PC-3 (cell line): ENCODE results near the gene ACSM6. TPM values are rescaled to one million over a fixed set of nuclear protein-coding genes. Genes with fewer than 3 reads are reported as not detected.

Experiments used
- ATAC-seq: fragments of 200-7000 bp; cut with Tn5 transposase; 2 replicates; pipeline ENCODE4 v1.9.1; 2020; ENCODE audit warnings: mild to moderate bottlenecking, moderate library complexity
- BruUV-seq: library from RNA; stranded (reverse); fragments of 400-500 nt; replicated peaks from 2 replicates; lab custom pipeline; 2021; lab: Mats Ljungman, UMichigan
- CTCF ChIA-PET: fragments of 300-600 bp; sonication (Branson Sonifier 250); formaldehyde crosslinking; loops from one replicate; lab custom pipeline; 2022; ENCODE audit warnings: antibody characterized with exemption; lab: Charles Lee
- POLR2A ChIA-PET: fragments of 300-600 bp; sonication (Branson Sonifier 250); formaldehyde crosslinking; loops from one replicate; lab custom pipeline; 2022; ENCODE audit warnings: antibody characterized with exemption; ENCODE audit not compliant: unreplicated experiment; lab: Charles Lee
- DNase-seq: peaks from one replicate; pipeline ENCODE4 v3.0.0-alpha.2; 2015
- H2AFZ ChIP-seq: fragments of 300-600 bp; sonication (generic); 2 replicates; pipeline ENCODE4 v1.6.0; 2016; ENCODE audit warnings: antibody characterized with exemption, low read length
- H3F3A ChIP-seq: fragments of 300-600 bp; sonication (generic); one replicate; pipeline ENCODE4 v1.6.0; 2017; ENCODE audit warnings: antibody characterized with exemption, low read length, control low read depth, mild to moderate bottlenecking; ENCODE audit not compliant: unreplicated experiment
- H3K27ac ChIP-seq: fragments of 300-600 bp; sonication (generic); 2 replicates; pipeline ENCODE4 v1.5.1; 2016; ENCODE audit warnings: mild to moderate bottlenecking, low read length
- H3K27me3 ChIP-seq: fragments of 300-600 bp; sonication (generic); 2 replicates; pipeline ENCODE4 v1.6.1; 2016; ENCODE audit warnings: low read length, mixed read lengths
- H3K36me3 ChIP-seq: fragments of 300-600 bp; sonication (generic); 2 replicates; pipeline ENCODE4 v1.6.1; 2016; ENCODE audit warnings: low read depth, mixed run types, low read length, mixed read lengths
- H3K4me1 ChIP-seq: fragments of 300-600 bp; sonication (generic); 2 replicates; pipeline ENCODE4 v1.5.1; 2016; ENCODE audit warnings: low read length; ENCODE audit not compliant: insufficient read depth
- H3K4me2 ChIP-seq: fragments of 300-600 bp; sonication (generic); 2 replicates; pipeline ENCODE4 v1.6.0; 2016; ENCODE audit warnings: low read length
- H3K4me3 ChIP-seq: fragments of 300-600 bp; sonication (generic); 2 replicates; pipeline ENCODE4 v1.5.1; 2016; ENCODE audit warnings: mild to moderate bottlenecking, low read length, mixed read lengths
- H3K79me2 ChIP-seq: fragments of 300-600 bp; sonication (generic); 2 replicates; pipeline ENCODE4 v1.6.1; 2017; ENCODE audit warnings: low read length, mixed read lengths
- H3K9ac ChIP-seq: fragments of 300-600 bp; sonication (generic); 2 replicates; pipeline ENCODE4 v1.6.0; 2016; ENCODE audit warnings: mild to moderate bottlenecking, low read length
- H3K9me2 ChIP-seq: fragments of 300-600 bp; sonication (generic); replicated peaks from 2 replicates; pipeline ENCODE4 v1.6.1; 2016; ENCODE audit warnings: mixed run types, low read length, mixed read lengths
- H3K9me3 ChIP-seq: fragments of 300-600 bp; sonication (generic); 2 replicates; pipeline ENCODE4 v1.6.1; 2016; ENCODE audit warnings: low read length, mixed read lengths
- H4K20me1 ChIP-seq: fragments of 300-600 bp; sonication (generic); 2 replicates; pipeline ENCODE4 v1.6.1; 2016; ENCODE audit warnings: low read length, mixed read lengths
- CTCF ChIP-seq: fragments of 300-600 bp; sonication (generic); conservative IDR thresholded peaks from 2 replicates; pipeline ENCODE4 v1.5.1; 2017; ENCODE audit warnings: antibody characterized with exemption, low read depth, mild to moderate bottlenecking, low read length
- EZH2 ChIP-seq: fragments of 300-600 bp; sonication (generic); IDR thresholded peaks from one replicate; pipeline ENCODE4 v1.6.1; 2017; ENCODE audit warnings: antibody characterized with exemption, mild to moderate bottlenecking, low read length; ENCODE audit not compliant: unreplicated experiment
- EZH2phosphoT487 ChIP-seq: fragments of 300-600 bp; sonication (generic); IDR thresholded peaks from 2 replicates; pipeline ENCODE4 v1.6.1; 2018; ENCODE audit warnings: mild to moderate bottlenecking, antibody characterized with exemption, low read length, borderline replicate concordance
- intact Hi-C: fragments of 100-400 bp; cut with micrococcal nuclease; formaldehyde crosslinking; loops from 2 replicates; pipeline ENCODE4 v1.9.0; 2023
- total RNA-seq: library from RNA; depleted of rRNA; stranded (reverse); fragments of >200 nt; gene quantifications from 2 replicates; pipeline ENCODE4 v1.2.3, GENCODE V29; 2014

The ACSM6 gene
- total RNA-seq, 1 experiment from 2014 or later, result not detected

DNA sequence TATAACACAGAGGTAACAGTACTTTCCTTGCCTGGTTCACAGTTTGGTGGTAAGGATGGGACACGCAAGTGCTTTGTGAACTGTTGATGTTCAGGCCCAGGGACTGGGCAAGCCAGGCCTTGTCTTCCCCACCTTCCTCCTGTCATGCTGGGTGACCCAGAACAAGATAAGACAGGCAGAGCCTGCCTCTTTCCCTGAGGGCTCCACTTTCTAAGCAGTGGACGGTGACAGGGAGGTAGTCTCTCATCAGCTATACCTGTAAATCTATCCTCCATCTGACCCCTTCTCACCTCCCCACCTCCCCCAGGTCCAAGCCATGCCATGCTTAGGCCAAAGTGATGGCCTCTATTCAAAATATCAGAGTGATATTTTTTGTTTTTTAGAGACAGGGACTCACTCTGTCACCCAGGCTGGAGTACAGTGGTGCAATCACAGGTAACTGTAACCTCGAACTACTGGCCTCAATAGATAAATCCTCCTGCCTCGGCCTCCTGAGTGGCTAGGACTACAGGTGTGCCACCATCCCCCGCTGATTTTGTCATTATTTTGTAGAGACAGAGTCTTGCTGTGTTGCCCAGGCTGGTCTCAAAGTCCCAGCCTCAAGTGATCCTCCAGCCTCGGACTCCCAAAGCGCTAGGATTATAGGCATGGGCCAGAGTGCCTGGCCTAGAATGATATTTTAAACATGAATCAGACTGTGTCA, 54.0 kb downstream of the ACSM6 start:
- Histone ChIP-seq H3K27me3 (no peaks in the 10 kb centered on the region), H3K4me1 (peaks cover 22% of the 10 kb centered on the region), H3K9me2 (no peaks in the 10 kb centered on the region), H4K20me1 (no peaks in the 10 kb centered on the region), H3K79me2 (peaks cover 21% of the 10 kb centered on the region), H3K27ac (no peak overlapping the region), H3F3A (no peaks in the 10 kb centered on the region), H3K4me2 (no peak overlapping the region), H3K9ac (no peak overlapping the region), H3K36me3 (peaks cover 26% of the 10 kb centered on the region; the same call in 1 of the 2 replicates), H3K9me3 (no peaks in the 10 kb centered on the region), H3K4me3 (no peak overlapping the region), H2AFZ (no peak overlapping the region)
- no peak for TF ChIP-seq EZH2phosphoT487
- no peak for TF ChIP-seq CTCF
- TF ChIP-seq EZH2, result no peak
- intact Hi-C loops, result loop anchor here (5.0 to 10.0 kb wide), 2 partner anchors 39 to 63 kb away; no protein-coding TSS in a partner anchor
- no TSS peak for BruUV-seq
- ChIA-PET POLR2A (no interaction called here), CTCF (no interaction called here)
- no peak for ATAC-seq
- DNase-seq, result no peak

- BruUV-seq, result no TSS peak
- Histone ChIP-seq H3K4me2 (no peak overlapping the region), H3K4me3 (no peak overlapping the region), H3K79me2 (peaks cover 29% of the 10 kb centered on the region), H4K20me1 (no peaks in the 10 kb centered on the region), H2AFZ (no peak overlapping the region), H3K9ac (no peak overlapping the region), H3K27ac (no peak overlapping the region), H3K36me3 (peaks cover 20% of the 10 kb centered on the region; the same call in 1 of the 2 replicates), H3K4me1 (peaks cover 17% of the 10 kb centered on the region), H3F3A (no peaks in the 10 kb centered on the region), H3K9me3 (no peaks in the 10 kb centered on the region), H3K9me2 (no peaks in the 10 kb centered on the region), H3K27me3 (no peaks in the 10 kb centered on the region)
- ChIA-PET CTCF (no interaction called here), POLR2A (no interaction called here)
- intact Hi-C loops, result loop anchor here (5.0 to 10.0 kb wide), 2 partner anchors 38 to 64 kb away; no protein-coding TSS in a partner anchor
- DNase-seq (no peak), ATAC-seq (no peak)
- TF ChIP-seq EZH2, result no peak
- TF ChIP-seq EZH2phosphoT487, result no peak
Measured at GRCh38 chr10:95248989-95249388, 55.0 kb downstream of the ACSM6 start.

DNA sequence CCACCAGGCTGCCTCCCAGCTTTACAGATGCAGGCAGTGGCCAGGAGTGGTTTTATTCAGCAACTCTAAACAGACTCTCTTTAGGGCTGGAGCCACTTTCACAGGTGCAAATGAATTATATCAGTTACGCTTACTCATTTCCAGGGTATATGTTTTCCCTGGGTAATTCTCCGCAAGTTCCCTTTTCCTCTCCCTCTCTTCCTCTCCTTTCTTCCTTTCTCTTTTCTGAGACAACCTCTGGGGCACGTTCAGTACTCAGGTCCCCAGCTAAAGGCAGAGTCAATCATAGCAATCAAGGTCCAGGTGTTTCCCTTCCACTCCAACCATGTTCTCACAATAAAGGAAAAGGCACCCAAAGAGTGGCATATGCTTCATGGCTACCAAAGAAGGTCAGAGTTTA, 55.4 kb downstream of the ACSM6 start:
- CTCF ChIA-PET, result interaction anchor here (0.6 kb wide), 1 partner anchor 12 kb away, joined by 3 read pairs; no protein-coding TSS in a partner anchor
- Histone ChIP-seq H3K79me2 (peaks cover 34% of the 10 kb centered on the region), H3K9me3 (no peaks in the 10 kb centered on the region), H3K27ac (no peak overlapping the region), H3F3A (no peaks in the 10 kb centered on the region), H3K9ac (no peak overlapping the region), H3K9me2 (no peaks in the 10 kb centered on the region), H2AFZ (no peak overlapping the region), H3K27me3 (no peaks in the 10 kb centered on the region), H3K4me3 (no peak overlapping the region), H3K4me1 (peaks cover 17% of the 10 kb centered on the region), H3K4me2 (no peak overlapping the region), H4K20me1 (no peaks in the 10 kb centered on the region), H3K36me3 (peaks cover 20% of the 10 kb centered on the region; the same call in 1 of the 2 replicates)
- TF ChIP-seq EZH2 (no peak), EZH2phosphoT487 (no peak), CTCF (no peak)
- POLR2A ChIA-PET, result no interaction called here
- intact Hi-C loops, result loop anchor here (5.0 to 10.0 kb wide), 2 partner anchors 38 to 65 kb away; no protein-coding TSS in a partner anchor
- DNase-seq (no peak), ATAC-seq (no peak)
- no TSS peak for BruUV-seq
